ENCODE results near the gene CNOT8. TPM values are rescaled to one million over a fixed set of nuclear protein-coding genes. Genes with fewer than 3 reads are reported as not detected.

Gene CNOT8
- total RNA-seq, 1 donor from 2014 or later: 45.6 TPM

Small RNA genes within 50 kb of the gene (microRNA-seq; reads per million reads assigned to microRNA genes)
- gene MIR378H: not detected

Other genes with a start within 250 kb of the CNOT8 start
- gene LARP1, start 103.2 kb upstream of the CNOT8 start, total RNA-seq: 234 and 243 TPM in 2 replicates
- gene FAXDC2, start 8.0 kb upstream of the CNOT8 start, total RNA-seq: 3.6 and 3.7 TPM in 2 replicates
- gene GEMIN5, start 79.6 kb downstream of the CNOT8 start, total RNA-seq: 13.8 and 14.8 TPM in 2 replicates
- 41.7 and 49.1 TPM in 2 replicates for gene MRPL22, start 82.4 kb downstream of the CNOT8 start, total RNA-seq
- gene KIF4B, start 155.1 kb downstream of the CNOT8 start, total RNA-seq: not detected in 2 replicates